ENCODE measurements around the gene FAM25A.
"Not testable (repeated sequence)": the region's sequence is repeated elsewhere in the genome, so short reads cannot be mapped to it uniquely, and the experiment has no call there.

Gene FAM25A

GRCh38 chr10:87014986-87015716, 4.9 kb upstream of the FAM25A start:
- not testable (repeated sequence) for DNase-seq

DNA sequence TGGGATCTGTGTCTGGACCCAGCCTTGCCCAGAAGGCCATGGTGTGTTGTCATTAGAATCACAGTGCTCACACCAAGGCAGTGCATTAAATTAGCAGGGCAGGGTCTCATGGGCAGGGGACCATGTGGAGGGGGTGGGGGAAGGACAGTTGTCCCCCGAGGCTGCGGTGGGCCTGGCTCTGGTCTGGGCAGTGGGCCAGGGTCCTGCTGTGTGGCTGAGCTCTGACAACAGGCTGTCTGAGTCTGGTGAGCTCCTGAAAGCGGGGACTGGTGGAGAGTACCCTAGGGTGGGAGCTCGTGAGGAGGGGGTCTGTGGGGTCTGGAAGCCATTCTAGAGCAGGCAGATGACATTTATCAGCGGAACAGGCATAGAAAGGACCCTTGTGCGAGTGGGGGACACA, 2.0 kb upstream of the FAM25A start:
- not testable (repeated sequence) for DNase-seq

DNA sequence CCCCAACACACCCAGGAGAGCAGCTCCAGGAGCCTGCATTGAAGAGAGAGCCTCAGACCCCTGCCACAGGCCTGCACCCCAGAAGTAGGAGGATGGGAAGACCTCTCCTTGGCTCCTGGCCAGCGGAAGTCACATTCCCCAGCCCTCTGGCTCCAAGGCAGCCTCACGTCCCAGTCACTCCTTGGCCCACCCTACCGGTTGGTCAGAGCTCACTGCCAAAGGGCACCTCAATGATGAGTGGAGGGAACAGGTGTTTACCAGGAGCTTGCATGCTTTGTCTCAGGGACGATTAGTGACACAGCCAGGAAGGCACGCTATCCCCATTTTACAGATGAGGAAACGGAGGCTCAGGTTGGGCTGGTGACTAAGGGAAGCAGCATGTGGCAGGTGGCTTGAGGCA, 1.0 kb upstream of the FAM25A start:
- not testable (repeated sequence) for DNase-seq

- not testable (repeated sequence) for DNase-seq
Measured at GRCh38 chr10:87019504-87019903, 590 bp upstream of the FAM25A start.

DNA sequence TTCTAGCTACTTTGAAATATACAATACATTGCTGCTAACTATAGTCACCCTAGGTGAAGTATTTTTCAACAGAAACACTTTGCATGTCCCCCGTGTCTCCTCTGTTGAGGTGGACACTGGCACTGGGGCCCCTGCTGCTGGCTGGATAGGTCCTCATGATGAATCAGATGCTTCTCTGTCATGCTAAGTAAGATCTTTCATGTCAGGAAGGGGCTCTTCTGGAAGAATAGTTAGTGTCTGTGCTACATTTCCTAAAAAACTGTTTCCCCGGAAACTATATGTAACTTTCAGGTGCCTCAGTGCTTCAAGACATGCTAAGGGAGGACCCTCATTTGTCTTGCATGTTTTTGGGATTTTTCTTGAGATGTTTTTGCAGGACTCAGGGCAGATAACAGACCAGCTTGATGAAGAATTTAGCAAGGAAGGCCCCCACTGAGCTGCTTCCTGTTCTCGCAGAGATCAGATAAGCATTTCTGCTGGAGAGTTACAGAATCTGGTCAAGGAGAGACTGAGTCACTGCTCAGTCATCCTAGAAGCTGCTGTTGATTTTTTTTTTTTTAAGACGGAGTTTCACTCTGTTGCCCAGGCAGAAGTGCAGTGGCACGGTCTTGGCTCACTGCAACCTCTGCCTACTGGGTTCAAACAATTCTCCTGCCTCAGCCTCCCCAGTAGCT, 5.3 kb downstream of the FAM25A start:
- not testable (repeated sequence) for DNase-seq

DNA sequence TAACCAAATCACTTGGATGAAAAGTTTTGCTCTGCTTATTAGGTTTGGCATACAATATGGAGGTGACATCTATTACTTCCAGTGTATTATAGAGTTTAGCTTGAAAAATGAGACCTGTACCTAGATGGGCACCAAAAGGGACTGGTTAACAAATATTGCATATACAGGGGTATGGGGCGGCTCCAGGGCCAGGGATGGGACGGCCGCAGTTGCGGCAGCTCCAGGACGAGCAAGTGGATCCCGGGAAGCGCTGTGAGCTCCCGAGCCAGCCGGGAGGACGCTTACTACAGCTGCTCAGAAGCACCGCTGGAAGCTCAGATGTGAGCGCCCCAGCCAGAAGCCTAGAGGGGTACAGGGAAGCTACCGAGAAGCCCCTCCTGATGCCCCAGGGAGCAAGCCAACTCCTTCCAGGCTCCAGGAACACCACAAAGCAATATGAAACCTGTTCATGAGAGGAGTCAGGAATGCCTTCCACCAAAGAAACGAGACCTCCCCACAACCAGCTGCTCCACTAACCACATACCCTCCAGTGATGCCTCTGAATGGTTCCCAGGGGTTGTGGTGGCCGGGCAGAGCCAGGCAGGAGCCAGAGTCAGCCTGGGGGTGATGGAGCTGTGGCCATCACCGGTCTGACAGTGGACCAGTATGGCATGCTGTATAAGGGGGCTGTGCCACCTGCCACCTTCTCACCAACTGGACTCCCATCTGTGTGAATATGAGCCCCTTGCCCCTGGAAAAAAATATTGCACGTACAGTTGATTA, 6.8 kb downstream of the FAM25A start:
- not testable (repeated sequence) for DNase-seq

DNA sequence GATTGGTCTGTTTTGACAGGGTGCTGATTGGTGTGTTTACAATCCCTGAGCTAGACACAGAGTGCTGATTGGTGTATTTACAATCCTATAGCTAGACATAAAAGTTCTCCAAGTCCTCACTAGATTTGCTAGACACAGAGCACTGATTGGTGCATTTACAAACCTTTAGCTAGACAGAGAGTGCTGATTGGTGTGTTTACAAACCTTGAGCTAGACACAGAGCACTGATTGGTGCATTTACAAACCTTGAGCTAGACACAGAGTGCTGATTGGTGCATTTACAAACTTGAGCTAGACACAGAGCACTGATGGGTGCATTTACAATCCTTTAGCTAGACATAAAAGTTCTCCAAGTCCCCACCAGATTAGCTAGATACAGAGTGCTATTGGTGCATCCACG, 10.3 kb downstream of the FAM25A start:
- DNase-seq: not testable (repeated sequence)

- DNase-seq: no peak
Measured at GRCh38 chr10:87030912-87031635, 11.0 kb downstream of the FAM25A start.

DNA sequence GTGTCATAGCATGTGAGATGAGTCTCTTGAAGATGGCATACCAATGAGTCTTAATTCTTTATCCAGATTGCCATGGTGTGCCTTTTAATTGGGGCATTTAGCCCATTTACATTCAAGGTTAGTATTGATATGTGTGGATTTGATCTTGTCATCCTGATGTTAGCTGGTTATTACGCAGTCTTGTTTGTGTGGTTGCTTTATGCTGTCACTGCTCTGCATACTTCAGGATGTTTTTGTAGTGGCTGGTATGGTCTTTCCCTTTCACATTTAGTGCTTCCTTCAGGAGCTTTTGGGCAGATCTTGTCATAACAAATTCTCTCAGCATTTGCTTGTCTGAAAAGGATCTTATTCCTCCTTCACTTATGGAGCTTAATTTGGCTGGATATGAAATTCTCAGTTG, 16.5 kb downstream of the FAM25A start:
- no peak for DNase-seq

GRCh38 chr10:87038286-87038717, 18.2 kb downstream of the FAM25A start:
- DNase-seq: no peak

GRCh38 chr10:87038786-87039185, 18.7 kb downstream of the FAM25A start:
- no peak for DNase-seq

- not testable (repeated sequence) for DNase-seq
Measured at GRCh38 chr10:87043579-87043978, 23.5 kb downstream of the FAM25A start.

DNA sequence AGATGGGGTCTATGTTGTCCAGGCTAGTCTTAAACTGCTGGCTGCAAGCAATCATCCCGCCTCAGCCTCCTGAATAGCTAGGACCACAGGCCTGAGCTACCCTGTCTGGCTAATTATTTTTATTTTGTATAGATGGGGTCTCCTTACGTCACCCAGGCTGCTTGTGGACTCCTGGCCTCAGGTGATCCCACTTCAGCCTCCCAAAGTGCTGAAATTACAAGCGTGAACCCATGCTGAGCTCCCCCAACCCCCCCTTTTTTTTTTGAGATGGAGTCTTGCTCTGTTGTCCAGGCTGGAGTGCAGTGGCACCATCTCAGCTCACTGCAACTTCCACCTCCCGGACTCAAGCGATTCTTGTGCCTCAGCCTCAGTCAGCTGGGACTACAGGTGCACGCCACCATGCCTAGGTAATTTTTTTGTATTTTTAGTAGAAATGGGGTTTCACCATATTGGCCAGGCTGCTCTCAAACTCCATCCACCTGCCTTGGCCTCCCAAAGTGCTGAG, 25.4 kb downstream of the FAM25A start:
- DNase-seq: no peak

GRCh38 chr10:87053111-87053510, 33.0 kb downstream of the FAM25A start:
- peak; percentile 40 for DNase-seq

- no peak for DNase-seq
Measured at GRCh38 chr10:87053577-87054181, 33.6 kb downstream of the FAM25A start.

- DNase-seq: no peak
Measured at GRCh38 chr10:87054373-87055295, 34.5 kb downstream of the FAM25A start.

GRCh38 chr10:87058171-87058570, 38.1 kb downstream of the FAM25A start:
- DNase-seq: no peak

- DNase-seq: no peak
Measured at GRCh38 chr10:87059401-87059800, 39.3 kb downstream of the FAM25A start.

- no peak for DNase-seq
Measured at GRCh38 chr10:87060280-87060928, 40.3 kb downstream of the FAM25A start.

DNA sequence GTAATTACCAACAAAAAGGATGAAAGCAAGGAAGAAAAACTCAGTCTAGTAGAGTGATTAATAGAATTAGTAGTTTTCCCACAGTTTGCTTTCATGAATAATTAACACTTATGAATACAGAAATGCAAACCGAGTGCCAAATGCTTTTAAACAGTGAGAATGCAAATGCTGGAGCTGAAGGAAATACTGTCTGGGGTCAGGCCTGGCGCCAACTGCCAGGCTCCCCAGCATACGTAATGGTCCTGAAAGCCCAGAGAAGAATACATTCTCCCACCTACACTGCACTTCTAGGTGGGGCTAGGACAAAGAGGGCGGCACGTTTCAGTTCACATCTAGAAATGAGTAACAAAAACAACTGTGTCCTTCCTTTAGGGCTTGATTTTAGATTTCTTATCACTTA, 44.6 kb downstream of the FAM25A start:
- no peak for DNase-seq

- DNase-seq: no peak
Measured at GRCh38 chr10:87066178-87066577, 46.1 kb downstream of the FAM25A start.
